COLO668 (cell line): Measurements from ENCODE around the gene MEN1.
A peak's percentile ranks its signal among the peaks of the same experiment; 100 is the strongest.
"Not testable (repeated sequence)": the region's sequence is repeated elsewhere in the genome, so short reads cannot be mapped to it uniquely, and the experiment has no call there.

Experiments
- DNase-seq: peaks from one replicate; lab custom pipeline; 2025; ENCODE audit not compliant: unreplicated experiment; lab: John Stamatoyannopoulos, UW

The MEN1 gene

DNA sequence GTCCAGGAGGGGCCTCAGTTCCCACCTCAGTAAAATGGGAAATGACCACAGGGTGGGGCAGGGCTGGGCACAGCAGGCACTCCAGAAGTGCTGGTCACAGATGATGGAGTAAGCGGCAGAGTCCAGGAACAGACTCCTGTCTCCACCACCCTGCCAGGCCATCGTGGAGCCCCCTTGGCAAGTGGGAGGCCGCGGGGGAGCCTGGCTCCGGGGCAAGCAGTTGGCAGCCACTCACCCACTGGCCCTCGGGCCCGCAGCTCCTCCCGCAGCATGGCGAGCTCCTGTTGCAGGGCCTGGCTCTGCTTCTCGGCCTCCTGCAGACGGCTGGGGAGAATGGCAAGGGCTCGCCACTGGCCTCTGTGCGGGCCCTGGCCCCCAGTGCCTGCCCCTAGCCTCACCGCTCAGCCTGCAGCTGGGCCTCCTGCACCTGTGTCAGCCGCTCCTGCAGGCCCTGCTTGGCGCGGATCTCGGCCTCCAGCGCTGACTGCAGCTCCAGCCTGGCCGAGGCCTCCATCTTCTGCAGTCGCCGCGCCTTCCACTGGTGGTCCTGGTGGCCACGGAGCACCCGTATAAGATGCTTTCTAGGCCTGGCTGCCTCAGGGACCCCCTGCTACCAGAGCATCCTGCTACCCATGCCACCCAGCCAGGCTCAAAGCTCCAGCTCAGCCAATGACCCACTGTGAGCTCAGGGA lies 23.8 kb upstream of the MEN1 start:
- no peak for DNase-seq

- DNase-seq: no peak
These were observed 23.2 kb upstream of the MEN1 start for GRCh38 chr11:64833509-64833908.

DNA sequence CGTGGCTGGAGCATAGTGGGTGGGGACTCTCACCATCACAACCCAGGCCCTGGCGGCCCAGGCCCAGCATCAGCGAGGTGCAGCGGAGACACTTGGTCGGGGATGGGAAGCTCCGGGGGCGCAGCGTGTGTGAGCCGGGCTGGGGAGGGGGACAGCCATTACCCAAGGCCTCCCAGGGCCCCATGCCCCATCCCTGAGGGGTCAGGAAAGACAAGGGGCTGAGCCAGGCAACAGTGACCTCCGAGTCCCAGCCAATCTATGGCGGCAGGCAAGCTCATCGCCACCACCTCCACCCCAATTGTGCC lies 22.8 kb upstream of the MEN1 start:
- no peak for DNase-seq

- no peak for DNase-seq
These were observed 22.3 kb upstream of the MEN1 start for GRCh38 chr11:64832467-64833197.

DNA sequence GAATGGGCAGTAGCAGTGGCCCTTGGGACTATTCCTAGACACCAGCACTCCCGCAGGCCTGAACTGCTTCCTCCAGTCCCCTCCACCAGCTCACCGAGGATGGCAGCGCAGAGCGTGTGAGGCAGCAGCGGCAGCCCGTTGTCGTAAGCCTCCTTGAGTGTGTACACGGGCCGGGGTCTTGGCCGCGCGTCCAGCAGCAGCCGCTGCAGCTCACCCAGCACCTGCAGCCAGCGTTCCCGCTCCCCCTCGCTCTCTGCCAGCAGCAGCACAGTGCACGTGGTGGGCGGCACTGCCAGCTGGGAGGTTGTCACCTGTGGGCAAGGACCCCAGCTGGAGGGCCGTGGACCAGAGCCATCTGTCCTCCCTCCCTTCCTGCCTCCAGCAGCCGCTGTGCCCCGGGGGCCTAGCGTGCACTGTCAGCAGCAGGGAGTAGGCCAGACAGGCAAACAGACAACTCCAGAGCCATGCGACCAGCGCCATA lies 21.1 kb upstream of the MEN1 start:
- DNase-seq: no peak

DNA sequence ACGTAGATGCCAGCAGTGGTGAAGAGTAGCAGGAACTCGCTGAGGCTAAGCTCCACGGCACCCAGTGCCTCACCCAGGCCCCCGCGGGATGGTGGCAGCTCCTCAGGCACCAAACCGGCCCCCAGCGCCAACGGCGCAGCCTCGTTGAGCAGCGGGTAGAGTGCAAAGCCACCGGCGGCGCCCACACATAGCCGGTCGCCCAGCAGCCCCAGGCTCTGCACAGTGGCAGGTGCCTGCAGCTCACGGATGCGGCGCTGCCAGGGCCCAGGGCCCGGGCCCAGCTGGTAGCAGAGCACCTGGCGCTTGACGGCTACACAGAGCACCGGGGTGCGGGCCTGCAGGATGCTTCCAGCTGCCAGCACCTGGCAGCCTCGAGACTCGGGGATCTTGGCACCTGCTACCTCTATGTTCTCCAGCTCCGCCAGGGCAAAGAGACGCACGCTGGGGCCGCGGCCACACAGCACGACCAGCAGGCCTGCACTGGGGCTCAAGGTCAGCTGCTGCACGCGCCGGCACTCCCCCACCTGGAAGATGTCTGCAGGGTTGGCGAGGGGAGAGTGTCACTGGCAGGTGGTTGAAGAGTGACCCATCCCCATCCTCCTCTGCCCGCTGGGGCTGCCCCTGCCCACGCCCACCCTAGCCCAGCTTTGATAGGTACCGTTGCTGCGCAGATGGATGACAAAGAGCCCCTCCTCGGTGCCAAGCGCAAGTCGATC lies 19.3 kb upstream of the MEN1 start:
- DNase-seq: no peak

GRCh38 chr11:64827451-64827839 lies 17.1 kb upstream of the MEN1 start:
- no peak for DNase-seq

- DNase-seq: no peak
These were observed 16.5 kb upstream of the MEN1 start for GRCh38 chr11:64826578-64827450.

GRCh38 chr11:64826062-64826461 lies 15.7 kb upstream of the MEN1 start:
- no peak for DNase-seq

- no peak for DNase-seq
These were observed 13.3 kb upstream of the MEN1 start for GRCh38 chr11:64823568-64824119.

DNA sequence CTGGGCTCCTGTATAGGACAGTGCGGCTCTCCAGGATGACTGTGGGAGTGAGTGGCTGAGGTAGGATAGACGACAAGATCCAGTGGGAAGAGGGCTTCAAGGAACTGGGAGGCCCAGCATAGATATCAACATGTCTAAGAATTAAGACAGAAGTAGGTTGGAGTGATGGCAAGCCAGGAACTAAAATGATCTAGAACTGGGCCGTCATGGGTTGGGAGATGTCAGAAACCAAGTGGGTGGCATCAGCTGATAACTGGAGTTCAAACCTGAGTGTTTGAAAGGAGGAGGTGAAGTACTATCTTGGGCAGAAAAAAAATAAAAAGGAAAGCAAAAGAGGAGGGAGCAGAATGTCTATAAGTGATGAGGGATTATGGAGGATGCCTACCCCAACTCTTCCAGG lies 7.1 kb upstream of the MEN1 start:
- DNase-seq: no peak

GRCh38 chr11:64815433-64815832 lies 5.1 kb upstream of the MEN1 start:
- DNase-seq: not testable (repeated sequence)

- peak; percentile 4 for DNase-seq
These were observed 4.4 kb upstream of the MEN1 start for GRCh38 chr11:64814712-64815187.

- DNase-seq: no peak
These were observed 3.5 kb upstream of the MEN1 start for GRCh38 chr11:64813826-64814225.

DNA sequence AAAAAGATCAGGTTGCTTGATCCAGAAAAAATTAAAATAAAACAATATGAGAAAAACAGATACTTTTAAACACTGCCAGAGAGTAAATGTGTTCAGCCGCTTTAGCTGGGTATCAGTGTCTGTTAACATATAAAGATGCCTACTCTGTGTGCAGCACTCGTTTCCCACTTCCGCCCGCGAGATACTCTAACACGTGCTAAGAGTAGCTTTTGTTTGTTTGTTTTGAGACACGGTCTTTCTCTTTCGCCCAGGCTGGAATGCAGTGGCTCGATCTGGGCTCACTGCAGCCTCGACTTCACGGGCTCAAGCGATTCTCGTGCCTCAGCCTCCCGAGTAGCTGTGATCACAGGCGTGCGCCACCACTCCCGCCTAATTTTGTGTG lies 531 bp upstream of the MEN1 start:
- peak; percentile 62 for DNase-seq

DNA sequence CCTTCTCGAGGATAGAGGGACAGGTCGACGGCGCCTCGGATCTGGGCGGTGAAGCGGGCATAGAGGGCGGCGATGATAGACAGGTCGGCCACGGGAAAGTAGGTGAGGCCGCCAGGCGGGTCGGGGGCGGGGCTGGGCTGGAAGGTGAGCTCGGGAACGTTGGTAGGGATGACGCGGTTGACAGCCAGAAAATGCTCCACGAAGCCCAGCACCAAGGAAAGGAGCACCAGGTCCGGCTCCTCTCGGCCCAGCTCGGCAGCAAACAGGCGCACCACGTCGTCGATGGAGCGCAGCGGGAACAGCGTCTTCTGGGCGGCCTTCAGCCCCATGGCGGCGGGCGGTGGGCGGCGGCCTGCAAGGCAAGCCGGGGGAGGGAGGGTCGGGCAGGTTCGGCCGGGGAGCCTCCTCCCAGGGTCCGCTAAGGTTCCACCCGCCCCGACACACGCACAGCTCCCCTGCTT lies 540 bp downstream of the MEN1 start:
- DNase-seq: peak; percentile 53

DNA sequence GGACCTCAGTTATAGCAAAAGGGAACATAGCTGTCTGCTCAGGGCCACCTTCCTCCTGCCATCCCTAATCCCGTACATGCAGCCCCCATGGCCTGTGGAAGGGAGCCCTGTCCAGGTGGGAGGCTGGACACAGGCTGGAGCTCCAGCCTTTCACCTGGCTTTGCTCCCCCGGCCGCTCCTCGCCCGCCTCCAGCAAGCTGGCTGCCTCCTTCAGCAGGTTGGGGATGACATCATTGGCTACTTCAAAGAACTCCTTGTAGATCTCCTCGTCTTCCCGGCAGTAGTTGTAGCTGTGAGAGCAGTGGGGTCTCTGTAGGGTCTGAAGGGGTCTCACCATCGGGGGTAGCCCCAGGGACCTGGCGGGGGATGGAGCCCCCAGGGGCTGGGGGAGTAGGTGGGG lies 4.9 kb downstream of the MEN1 start:
- no peak for DNase-seq

DNA sequence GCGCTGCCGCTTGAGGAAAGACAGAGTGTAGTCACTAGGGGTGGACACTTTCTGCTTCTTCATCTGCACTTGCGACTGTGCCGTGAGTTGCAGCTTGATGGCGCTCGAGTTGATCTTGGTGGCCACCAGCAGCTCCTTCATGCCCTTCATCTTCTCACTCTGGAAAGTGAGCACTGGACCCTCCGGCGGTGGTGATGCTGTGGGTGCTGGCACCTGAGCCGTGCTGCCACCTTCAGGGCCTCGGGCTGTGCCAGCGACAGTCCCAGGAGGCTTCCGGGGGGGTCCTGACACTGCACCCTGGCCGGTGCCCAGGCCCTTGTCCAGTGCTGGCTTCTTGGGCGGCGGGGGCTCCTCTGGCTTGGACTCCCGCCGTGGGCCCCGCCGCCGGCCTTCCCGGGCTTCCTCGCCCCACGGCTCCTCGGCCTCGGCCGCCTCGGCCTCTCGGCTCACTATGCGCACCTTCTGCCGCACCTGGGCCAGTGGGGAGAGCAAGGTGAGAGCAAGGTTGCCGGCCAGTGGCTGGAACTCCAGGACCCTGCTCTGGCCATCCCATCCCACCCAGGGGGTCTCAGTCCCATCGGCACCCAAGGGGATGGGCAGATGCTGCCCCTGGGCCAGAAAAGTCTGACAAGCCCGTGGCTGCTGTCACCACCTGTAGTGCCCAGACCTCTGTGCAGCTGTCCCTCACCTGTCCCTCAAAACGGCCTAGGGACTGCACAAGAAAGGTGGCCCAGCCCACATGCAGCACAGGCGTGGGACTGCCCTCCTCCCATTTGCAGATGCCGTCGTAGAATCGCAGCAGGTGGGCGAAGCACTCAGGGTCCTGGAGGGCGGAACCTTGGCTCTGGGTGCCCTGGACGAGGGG lies 5.8 kb downstream of the MEN1 start:
- no peak for DNase-seq

GRCh38 chr11:64803846-64804345 lies 6.5 kb downstream of the MEN1 start:
- no peak for DNase-seq
